ENCODE measurements around the gene PAPSS1.

PAPSS1 gene

DNA sequence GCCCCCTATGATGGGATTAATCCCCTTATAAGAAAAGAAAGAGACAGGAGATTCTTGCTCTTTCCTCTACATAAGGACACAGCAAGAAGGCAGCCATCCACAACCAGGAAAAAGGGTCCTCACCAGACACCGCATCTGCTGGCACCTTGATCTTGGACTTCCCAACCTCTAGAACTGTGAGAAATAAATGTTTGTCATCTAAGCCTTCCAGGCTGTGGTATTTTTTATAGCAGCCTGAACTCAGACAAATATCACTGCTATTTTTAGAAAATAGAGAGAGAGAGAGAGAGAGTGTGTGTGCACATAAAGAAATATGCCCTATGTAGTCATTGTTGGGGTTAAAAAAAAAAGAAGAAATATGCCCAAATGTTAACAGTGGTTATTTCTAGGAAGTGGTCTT is 104.2 kb downstream of the PAPSS1 start:
- Mint-ChIP-seq H3K9me3 (peaks cover 5% of the 10 kb centered on the region), H3K4me3 (no peak overlapping the region), H3K27ac (no peak overlapping the region), H3K36me3 (ENCODE audit: low read depth) (peaks cover 54% of the 10 kb centered on the region), H3K4me1 (peaks cover 13% of the 10 kb centered on the region), H3K27me3 (ENCODE audit: low read depth) (no peaks in the 10 kb centered on the region)
- no peak for TF ChIP-seq CTCF (IDR thresholded peaks at IDR 0.05; ENCODE audit: unreplicated experiment in 3 of 3)

- no peak overlapping the region for H3K27ac Mint-ChIP-seq
- H3K9me3 Mint-ChIP-seq = no peaks in the 10 kb centered on the region
- peaks cover 6% of the 10 kb centered on the region for H3K4me1 Mint-ChIP-seq
- TF ChIP-seq CTCF (IDR thresholded peaks at IDR 0.05; ENCODE audit: unreplicated experiment in 3 of 3) = no peak
- no peaks in the 10 kb centered on the region for H3K27me3 Mint-ChIP-seq (ENCODE audit: low read depth)
- no peaks in the 10 kb centered on the region for H3K36me3 Mint-ChIP-seq (ENCODE audit: low read depth)
- no peak overlapping the region for H3K4me3 Mint-ChIP-seq
Measured at GRCh38 chr4:107603430-107603829, 116.6 kb downstream of the PAPSS1 start.

DNA sequence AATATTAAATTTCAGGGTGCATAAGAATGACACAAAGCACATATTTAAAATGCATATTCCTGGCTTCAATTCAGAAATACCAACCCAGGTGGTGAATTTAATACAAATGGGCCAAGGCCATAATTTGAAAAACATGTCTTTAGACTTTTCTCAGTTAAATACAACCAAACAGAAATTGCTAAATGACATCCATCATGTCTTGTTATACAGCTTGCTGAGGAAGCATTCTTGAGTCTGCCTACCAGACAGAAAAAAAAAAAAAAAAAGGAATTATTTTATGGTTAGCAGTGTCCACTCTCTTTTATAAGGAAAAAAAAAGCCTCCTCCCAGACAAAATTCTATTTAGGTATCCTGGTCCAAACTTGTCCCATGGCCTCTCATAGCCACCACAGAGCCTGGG is 119.1 kb downstream of the PAPSS1 start:
- Mint-ChIP-seq H3K36me3 (ENCODE audit: low read depth) (no peaks in the 10 kb centered on the region), H3K27me3 (ENCODE audit: low read depth) (no peaks in the 10 kb centered on the region), H3K9me3 (no peaks in the 10 kb centered on the region), H3K4me1 (peaks cover 6% of the 10 kb centered on the region), H3K27ac (peak overlapping the region; percentile 22 to 46 (median 44)), H3K4me3 (no peak overlapping the region)
- TF ChIP-seq CTCF (IDR thresholded peaks at IDR 0.05; ENCODE audit: unreplicated experiment in 3 of 3) = no peak

DNA sequence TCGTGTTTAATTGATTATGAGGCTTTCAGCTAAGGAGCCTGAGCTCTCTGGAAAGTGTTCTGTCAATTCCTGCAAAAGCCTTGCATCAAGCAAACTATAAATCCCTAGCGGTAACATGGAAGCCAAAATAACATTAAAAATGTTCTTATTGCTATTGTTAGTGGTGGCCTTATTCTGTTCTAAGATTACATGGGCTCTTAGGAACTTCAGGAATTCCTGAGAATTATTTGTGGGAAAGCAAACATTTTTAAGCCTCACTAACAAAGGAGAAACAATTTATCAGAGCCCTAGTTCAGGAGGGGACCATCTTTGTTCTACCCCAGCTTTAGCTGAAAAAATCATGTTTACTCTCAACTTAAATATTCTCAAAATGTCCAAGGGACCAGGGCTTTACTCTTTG is 119.6 kb downstream of the PAPSS1 start:
- H3K27ac Mint-ChIP-seq = peak overlapping the region; percentile 22 to 46 (median 44)
- H3K36me3 Mint-ChIP-seq (ENCODE audit: low read depth) = no peaks in the 10 kb centered on the region
- H3K27me3 Mint-ChIP-seq (ENCODE audit: low read depth) = no peaks in the 10 kb centered on the region
- H3K9me3 Mint-ChIP-seq = no peaks in the 10 kb centered on the region
- peaks cover 6% of the 10 kb centered on the region for H3K4me1 Mint-ChIP-seq
- no peak overlapping the region for H3K4me3 Mint-ChIP-seq
- no peak for TF ChIP-seq CTCF (IDR thresholded peaks at IDR 0.05; ENCODE audit: unreplicated experiment in 3 of 3)

DNA sequence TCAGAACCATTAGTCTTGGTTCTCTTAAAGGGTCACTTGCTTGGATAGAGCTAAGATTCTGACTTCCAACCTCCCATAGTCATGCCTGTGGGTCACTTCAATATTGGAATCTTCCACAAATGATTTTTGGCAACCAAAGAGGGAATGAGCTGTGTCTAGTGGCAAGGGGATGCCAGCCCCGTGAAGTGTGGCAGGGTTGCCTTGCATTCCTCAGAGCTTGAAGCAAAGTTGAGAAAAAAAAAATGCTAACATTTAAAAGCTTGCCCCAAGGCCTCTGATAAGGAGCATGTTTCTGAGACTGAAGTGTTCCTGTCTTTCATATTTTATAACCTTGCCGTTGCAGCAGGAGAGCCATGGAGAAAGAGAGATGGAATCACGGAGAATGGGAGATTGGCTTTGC is 120.2 kb downstream of the PAPSS1 start:
- H3K9me3 Mint-ChIP-seq = no peaks in the 10 kb centered on the region
- H3K27ac Mint-ChIP-seq = peak overlapping the region in 1 of 3 experiments; percentile 46
- H3K4me1 Mint-ChIP-seq = peaks cover 6% of the 10 kb centered on the region

More for the DNA sequence above, 120.2 kb downstream of the PAPSS1 start:
- no peak for TF ChIP-seq CTCF (IDR thresholded peaks at IDR 0.05; ENCODE audit: unreplicated experiment in 3 of 3)
- H3K27me3 Mint-ChIP-seq (ENCODE audit: low read depth) = no peaks in the 10 kb centered on the region
- no peak overlapping the region for H3K4me3 Mint-ChIP-seq
- H3K36me3 Mint-ChIP-seq (ENCODE audit: low read depth) = no peaks in the 10 kb centered on the region
